ENCODE data around the gene POU2F1. TPM values are rescaled to one million over a fixed set of nuclear protein-coding genes. Genes with fewer than 3 reads are reported as not detected.

POU2F1 gene
- total and polyA plus RNA-seq, 2 experiments from 2014 or later, result 38.8 to 66.1 TPM

DNA sequence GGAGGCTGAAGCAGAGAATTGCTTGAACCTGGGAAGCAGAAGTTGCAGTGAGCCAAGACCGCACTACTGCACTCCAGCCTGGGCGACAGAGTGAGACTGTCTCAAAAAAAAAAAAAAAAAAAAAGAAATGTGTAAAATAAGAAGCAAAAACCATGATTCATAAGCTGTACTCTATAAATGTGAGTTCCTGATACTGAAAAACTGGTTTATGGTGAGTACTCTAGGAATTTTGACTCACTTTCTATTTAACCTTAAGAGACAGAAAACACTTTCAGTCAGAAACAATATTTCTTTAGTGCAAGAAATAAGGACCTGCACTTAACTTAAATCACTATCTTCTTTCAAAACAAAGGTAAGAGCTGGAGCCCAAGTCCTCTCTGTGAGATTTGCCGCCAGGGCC is 19.9 kb upstream of the POU2F1 start (continued):
- TF ChIP-seq, protein P1, sequence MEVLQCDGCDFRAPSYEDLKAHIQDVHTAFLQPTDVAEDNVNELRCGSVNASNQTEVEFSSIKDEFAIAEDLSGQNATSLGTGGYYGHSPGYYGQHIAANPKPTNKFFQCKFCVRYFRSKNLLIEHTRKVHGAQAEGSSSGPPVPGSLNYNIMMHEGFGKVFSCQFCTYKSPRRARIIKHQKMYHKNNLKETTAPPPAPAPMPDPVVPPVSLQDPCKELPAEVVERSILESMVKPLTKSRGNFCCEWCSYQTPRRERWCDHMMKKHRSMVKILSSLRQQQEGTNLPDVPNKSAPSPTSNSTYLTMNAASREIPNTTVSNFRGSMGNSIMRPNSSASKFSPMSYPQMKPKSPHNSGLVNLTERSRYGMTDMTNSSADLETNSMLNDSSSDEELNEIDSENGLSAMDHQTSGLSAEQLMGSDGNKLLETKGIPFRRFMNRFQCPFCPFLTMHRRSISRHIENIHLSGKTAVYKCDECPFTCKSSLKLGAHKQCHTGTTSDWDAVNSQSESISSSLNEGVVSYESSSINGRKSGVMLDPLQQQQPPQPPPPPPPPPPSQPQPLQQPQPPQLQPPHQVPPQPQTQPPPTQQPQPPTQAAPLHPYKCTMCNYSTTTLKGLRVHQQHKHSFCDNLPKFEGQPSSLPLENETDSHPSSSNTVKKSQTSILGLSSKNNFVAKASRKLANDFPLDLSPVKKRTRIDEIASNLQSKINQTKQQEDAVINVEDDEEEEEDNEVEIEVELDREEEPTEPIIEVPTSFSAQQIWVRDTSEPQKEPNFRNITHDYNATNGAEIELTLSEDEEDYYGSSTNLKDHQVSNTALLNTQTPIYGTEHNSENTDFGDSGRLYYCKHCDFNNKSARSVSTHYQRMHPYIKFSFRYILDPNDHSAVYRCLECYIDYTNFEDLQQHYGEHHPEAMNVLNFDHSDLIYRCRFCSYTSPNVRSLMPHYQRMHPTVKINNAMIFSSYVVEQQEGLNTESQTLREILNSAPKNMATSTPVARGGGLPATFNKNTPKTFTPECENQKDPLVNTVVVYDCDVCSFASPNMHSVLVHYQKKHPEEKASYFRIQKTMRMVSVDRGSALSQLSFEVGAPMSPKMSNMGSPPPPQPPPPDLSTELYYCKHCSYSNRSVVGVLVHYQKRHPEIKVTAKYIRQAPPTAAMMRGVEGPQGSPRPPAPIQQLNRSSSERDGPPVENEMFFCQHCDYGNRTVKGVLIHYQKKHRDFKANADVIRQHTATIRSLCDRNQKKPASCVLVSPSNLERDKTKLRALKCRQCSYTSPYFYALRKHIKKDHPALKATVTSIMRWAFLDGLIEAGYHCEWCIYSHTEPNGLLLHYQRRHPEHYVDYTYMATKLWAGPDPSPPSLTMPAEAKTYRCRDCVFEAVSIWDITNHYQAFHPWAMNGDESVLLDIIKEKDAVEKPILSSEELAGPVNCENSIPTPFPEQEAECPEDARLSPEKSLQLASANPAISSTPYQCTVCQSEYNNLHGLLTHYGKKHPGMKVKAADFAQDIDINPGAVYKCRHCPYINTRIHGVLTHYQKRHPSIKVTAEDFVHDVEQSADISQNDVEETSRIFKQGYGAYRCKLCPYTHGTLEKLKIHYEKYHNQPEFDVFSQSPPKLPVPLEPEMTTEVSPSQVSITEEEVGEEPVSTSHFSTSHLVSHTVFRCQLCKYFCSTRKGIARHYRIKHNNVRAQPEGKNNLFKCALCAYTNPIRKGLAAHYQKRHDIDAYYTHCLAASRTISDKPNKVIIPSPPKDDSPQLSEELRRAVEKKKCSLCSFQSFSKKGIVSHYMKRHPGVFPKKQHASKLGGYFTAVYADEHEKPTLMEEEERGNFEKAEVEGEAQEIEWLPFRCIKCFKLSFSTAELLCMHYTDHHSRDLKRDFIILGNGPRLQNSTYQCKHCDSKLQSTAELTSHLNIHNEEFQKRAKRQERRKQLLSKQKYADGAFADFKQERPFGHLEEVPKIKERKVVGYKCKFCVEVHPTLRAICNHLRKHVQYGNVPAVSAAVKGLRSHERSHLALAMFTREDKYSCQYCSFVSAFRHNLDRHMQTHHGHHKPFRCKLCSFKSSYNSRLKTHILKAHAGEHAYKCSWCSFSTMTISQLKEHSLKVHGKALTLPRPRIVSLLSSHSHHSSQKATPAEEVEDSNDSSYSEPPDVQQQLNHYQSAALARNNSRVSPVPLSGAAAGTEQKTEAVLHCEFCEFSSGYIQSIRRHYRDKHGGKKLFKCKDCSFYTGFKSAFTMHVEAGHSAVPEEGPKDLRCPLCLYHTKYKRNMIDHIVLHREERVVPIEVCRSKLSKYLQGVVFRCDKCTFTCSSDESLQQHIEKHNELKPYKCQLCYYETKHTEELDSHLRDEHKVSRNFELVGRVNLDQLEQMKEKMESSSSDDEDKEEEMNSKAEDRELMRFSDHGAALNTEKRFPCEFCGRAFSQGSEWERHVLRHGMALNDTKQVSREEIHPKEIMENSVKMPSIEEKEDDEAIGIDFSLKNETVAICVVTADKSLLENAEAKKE (CRISPR knock-in tag; IDR thresholded peaks at IDR 0.05), result no peak
- TF ChIP-seq JUNB (IDR thresholded peaks at IDR 0.05; ENCODE audit: unreplicated experiment), result no peak
- TF ChIP-seq, protein P2, sequence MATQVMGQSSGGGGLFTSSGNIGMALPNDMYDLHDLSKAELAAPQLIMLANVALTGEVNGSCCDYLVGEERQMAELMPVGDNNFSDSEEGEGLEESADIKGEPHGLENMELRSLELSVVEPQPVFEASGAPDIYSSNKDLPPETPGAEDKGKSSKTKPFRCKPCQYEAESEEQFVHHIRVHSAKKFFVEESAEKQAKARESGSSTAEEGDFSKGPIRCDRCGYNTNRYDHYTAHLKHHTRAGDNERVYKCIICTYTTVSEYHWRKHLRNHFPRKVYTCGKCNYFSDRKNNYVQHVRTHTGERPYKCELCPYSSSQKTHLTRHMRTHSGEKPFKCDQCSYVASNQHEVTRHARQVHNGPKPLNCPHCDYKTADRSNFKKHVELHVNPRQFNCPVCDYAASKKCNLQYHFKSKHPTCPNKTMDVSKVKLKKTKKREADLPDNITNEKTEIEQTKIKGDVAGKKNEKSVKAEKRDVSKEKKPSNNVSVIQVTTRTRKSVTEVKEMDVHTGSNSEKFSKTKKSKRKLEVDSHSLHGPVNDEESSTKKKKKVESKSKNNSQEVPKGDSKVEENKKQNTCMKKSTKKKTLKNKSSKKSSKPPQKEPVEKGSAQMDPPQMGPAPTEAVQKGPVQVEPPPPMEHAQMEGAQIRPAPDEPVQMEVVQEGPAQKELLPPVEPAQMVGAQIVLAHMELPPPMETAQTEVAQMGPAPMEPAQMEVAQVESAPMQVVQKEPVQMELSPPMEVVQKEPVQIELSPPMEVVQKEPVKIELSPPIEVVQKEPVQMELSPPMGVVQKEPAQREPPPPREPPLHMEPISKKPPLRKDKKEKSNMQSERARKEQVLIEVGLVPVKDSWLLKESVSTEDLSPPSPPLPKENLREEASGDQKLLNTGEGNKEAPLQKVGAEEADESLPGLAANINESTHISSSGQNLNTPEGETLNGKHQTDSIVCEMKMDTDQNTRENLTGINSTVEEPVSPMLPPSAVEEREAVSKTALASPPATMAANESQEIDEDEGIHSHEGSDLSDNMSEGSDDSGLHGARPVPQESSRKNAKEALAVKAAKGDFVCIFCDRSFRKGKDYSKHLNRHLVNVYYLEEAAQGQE (IDR thresholded peaks at IDR 0.05; ENCODE audit: unreplicated experiment), result no peak
- no peak for TF ChIP-seq POLR2AphosphoS5 (IDR thresholded peaks at IDR 0.05; ENCODE audit: low read depth)
- TF ChIP-seq EZH2 (IDR thresholded peaks at IDR 0.05; ENCODE audit: low read depth, unreplicated experiment), result no peak
- TF ChIP-seq ZNF331 (CRISPR knock-in tag; IDR thresholded peaks at IDR 0.05; ENCODE audit: low read depth), result no peak
